Psoas muscle (tissue), 8 donors: Measurements from ENCODE around the gene GPR143. TPM values are rescaled to one million over a fixed set of nuclear protein-coding genes. Genes with fewer than 3 reads are reported as not detected.

Experiments
- ATAC-seq, 4 donors: fragments of 200-7000 bp; cut with Tn5 transposase; one replicate each; pipeline ENCODE4 v1.9.1; 2020; ENCODE audit warnings: moderate library complexity in 3 of 4, mild to moderate bottlenecking in 2 of 4
- DNase-seq, 2 donors: peaks; one replicate each; pipeline ENCODE4 v3.0.0-alpha.2; 2020
- H3K27ac ChIP-seq: fragments of 200-600 bp; one replicate; pipeline ENCODE4 v1.8.0; 2022
- H3K27me3 ChIP-seq, 3 donors: fragments of 200-600 bp in 1 of 3; one replicate each; pipeline versions ENCODE4 v1.6.1 to v1.8.0; 2013 to 2022; ENCODE audit warnings: low read length in 2 of 3, mild to moderate bottlenecking in 2 of 3, moderate library complexity in 1 of 3; ENCODE audit not compliant: insufficient read depth in 3 of 3
- H3K36me3 ChIP-seq, 2 donors: fragments of 200-600 bp in 1 of 2; one replicate each; pipeline versions ENCODE4 v1.6.1 to v1.8.0; 2013 to 2022; ENCODE audit warnings: low read depth in 1 of 2, mild to moderate bottlenecking in 1 of 2, moderate library complexity in 1 of 2; ENCODE audit not compliant: insufficient read depth in 1 of 2
- H3K4me1 ChIP-seq: fragments of 200-600 bp; one replicate; pipeline ENCODE4 v1.8.0; 2022
- H3K4me3 ChIP-seq: fragments of 200-600 bp; one replicate; pipeline ENCODE4 v1.8.0; 2022; ENCODE audit warnings: mild to moderate bottlenecking
- H3K9me3 ChIP-seq: fragments of 200-600 bp; one replicate; pipeline ENCODE4 v1.8.0; 2022
- CTCF ChIP-seq: fragments of 200-600 bp; IDR thresholded peaks from one replicate; pipeline ENCODE4 v1.8.0; 2022; ENCODE audit warnings: antibody characterized with exemption
- WGBS, 3 donors: extraction: QIAGEN DNeasy Blood & Tissue Kit; methylation state at CpG; one replicate each; pipeline versions ENCODE4 v1.1.6 to v1.1.7; 2013; 5-methylcytosine and 5-hydroxymethylcytosine counted together
- intact Hi-C, 2 donors: fragments of 100-400 bp; cut with DNase I; formaldehyde crosslinking; loops; one replicate each; pipeline versions ENCODE4 v1.11.0 to v1.14.2; 2022
- polyA plus RNA-seq, 3 donors: library from polyadenylated mRNA; stranded (reverse); fragments of 200-250 nt; gene quantifications; one replicate each; pipeline ENCODE4 v1.2.3, GENCODE V29; 2013
- total RNA-seq, 4 donors: library from RNA; stranded (reverse); fragmentation: NEBNext Ultra II Directional in 2 of 4; extraction: Animal tissue kit (Norgen Biotek cat#: 25700) in 2 of 4; gene quantifications; one replicate each; pipeline versions ENCODE4 v1.2.1 to v1.2.4, GENCODE V29; 2021 to 2023
- donor health status: healthy with polysubstance abuse.
- donor health status: DM: no; HTN: no; CAD: no; lungs with moderate emphysema.
- donor health status: Bipolar disorder and iron deficiency.
- donor health status: healthy.
- donor health status: DM: yes; HTN: yes; CAD: no.
- donor health status: DM: no; HTN: no; CAD: no.
- donor health status: DM: no; HTN: no; CAD: no.
- donor health status: DM: yes; HTN: yes; CAD: no.

The GPR143 gene
- total and polyA plus RNA-seq, 7 donors, result 0.03 TPM; not detected in 6

DNA sequence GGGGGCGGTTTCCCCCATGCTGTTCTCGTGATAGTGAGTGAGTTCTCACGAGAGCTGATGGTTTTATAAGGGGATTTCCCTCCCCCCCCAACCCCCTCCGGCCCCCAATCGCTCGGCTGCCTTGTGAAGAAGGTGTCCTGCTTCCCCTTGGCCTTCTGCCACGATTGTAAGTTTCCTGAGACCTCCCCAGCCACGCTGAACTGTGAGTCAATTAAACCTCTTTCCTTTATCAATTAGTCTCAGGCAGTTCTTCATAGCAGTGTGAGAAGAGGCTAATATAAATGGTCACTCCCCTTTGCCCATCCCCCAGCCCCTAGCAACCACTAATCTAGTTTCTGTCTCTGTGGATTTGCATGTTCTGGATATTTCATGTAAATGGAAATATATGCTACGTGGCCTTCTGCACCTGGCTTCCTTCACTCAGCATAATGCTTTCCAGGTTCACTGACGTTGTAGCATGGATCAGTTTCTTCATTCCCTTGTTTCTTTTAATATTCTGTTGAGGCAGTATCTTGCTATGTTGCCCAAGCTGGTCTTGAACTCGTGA, 16.4 kb downstream of the GPR143 start:
- H3K27me3 ChIP-seq, result peaks cover 0 to 7% (median 0%) of the 10 kb centered on the region in 3 donors
- no peak for TF ChIP-seq CTCF
- no peaks in the 10 kb centered on the region for H3K36me3 ChIP-seq
- no peak overlapping the region for H3K4me3 ChIP-seq
- intact Hi-C loops, result no loop called here
- no peak for DNase-seq
- no peak overlapping the region for H3K27ac ChIP-seq
- ATAC-seq, result no peak
- 30 to 38% (median 36%) methylated on average over 11 of the region's 11 CpGs for WGBS, 3 donors
- no peaks in the 10 kb centered on the region for H3K4me1 ChIP-seq
- no peaks in the 10 kb centered on the region for H3K9me3 ChIP-seq

GRCh38 chrX:9747644-9748043, 18.0 kb downstream of the GPR143 start:
- Histone ChIP-seq H3K36me3 (no peaks in the 10 kb centered on the region), H3K9me3 (no peaks in the 10 kb centered on the region), H3K27me3 (peaks cover 0 to 6% (median 0%) of the 10 kb centered on the region in 3 donors), H3K4me3 (no peak overlapping the region), H3K27ac (no peak overlapping the region), H3K4me1 (no peaks in the 10 kb centered on the region)
- TF ChIP-seq CTCF, result no peak
- no peak for ATAC-seq
- WGBS, 3 donors, result 83 to 90% (median 85%) methylated on average over 4 of the region's 4 CpGs
- intact Hi-C loops, result no loop called here
- no peak for DNase-seq

DNA sequence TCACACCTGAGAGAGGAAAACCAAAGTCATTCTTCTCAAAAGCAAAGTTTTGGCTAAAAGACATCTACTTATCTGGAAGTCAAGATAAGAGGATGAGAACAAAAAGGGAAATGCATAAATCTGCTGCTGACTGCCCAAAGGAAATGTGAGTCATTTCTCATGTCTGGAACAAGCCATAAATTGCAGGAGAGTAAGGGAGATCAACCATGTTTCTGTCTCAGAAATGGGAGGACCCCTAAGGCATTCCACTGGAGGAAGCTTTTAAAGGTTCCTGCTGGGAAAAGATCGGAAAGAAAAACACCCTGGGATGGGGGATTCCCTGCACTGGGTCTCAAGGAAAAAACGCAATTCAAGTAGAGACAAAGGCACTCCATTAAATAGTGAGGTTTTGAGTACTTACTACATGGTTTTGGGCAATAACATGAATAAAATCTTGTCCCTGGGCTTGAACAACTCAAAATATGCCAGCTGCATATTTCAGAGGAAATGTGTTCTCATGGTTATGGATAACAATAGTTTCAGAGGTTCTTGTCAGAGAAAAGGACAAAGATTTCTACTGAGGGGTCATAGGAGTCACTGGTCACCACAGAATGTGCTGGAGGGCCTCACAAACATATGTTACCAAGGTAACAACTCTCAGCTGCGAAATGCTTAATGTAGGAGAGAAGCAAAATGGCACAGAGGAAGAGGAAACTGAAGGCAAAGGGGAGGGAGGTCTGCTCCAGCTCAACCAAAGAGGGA, 19.3 kb downstream of the GPR143 start:
- TF ChIP-seq CTCF, result no peak
- Histone ChIP-seq H3K27me3 (no peaks in the 10 kb centered on the region), H3K4me3 (no peak overlapping the region), H3K36me3 (no peaks in the 10 kb centered on the region), H3K9me3 (no peaks in the 10 kb centered on the region), H3K4me1 (no peaks in the 10 kb centered on the region), H3K27ac (no peak overlapping the region)
- DNase-seq (no peak), ATAC-seq (no peak)
- intact Hi-C loops, result no loop called here
- 38 to 43% (median 42%) methylated on average over 3 of the region's 3 CpGs for WGBS, 3 donors

- ATAC-seq (no peak), DNase-seq (no peak)
- WGBS, 3 donors, result 46 to 66% (median 52%) methylated on average over 11 of the region's 11 CpGs
- H3K27me3 ChIP-seq, result no peaks in the 10 kb centered on the region
- no peak for TF ChIP-seq CTCF
- no peak overlapping the region for H3K4me3 ChIP-seq
- H3K4me1 ChIP-seq, result no peaks in the 10 kb centered on the region
- H3K9me3 ChIP-seq, result no peaks in the 10 kb centered on the region
- H3K27ac ChIP-seq, result no peak overlapping the region
- intact Hi-C loops, result no loop called here
- no peaks in the 10 kb centered on the region for H3K36me3 ChIP-seq
Observed at GRCh38 chrX:9745417-9746115, 20.1 kb downstream of the GPR143 start.
